ENCODE measurements around the gene TMPRSS9.

GRCh38 chr19:2344381-2344870, 15.6 kb upstream of the TMPRSS9 start:
- TF ChIP-seq, protein P1, sequence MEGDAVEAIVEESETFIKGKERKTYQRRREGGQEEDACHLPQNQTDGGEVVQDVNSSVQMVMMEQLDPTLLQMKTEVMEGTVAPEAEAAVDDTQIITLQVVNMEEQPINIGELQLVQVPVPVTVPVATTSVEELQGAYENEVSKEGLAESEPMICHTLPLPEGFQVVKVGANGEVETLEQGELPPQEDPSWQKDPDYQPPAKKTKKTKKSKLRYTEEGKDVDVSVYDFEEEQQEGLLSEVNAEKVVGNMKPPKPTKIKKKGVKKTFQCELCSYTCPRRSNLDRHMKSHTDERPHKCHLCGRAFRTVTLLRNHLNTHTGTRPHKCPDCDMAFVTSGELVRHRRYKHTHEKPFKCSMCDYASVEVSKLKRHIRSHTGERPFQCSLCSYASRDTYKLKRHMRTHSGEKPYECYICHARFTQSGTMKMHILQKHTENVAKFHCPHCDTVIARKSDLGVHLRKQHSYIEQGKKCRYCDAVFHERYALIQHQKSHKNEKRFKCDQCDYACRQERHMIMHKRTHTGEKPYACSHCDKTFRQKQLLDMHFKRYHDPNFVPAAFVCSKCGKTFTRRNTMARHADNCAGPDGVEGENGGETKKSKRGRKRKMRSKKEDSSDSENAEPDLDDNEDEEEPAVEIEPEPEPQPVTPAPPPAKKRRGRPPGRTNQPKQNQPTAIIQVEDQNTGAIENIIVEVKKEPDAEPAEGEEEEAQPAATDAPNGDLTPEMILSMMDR (IDR thresholded peaks at IDR 0.05), result no peak
- no peak for TF ChIP-seq POLR2A (IDR thresholded peaks at IDR 0.05)

Data from thyroid gland (tissue), 4 donors.